Smooth muscle cell (in vitro differentiated cells): ENCODE measurements around the gene MT1H. TPM values are rescaled to one million over a fixed set of nuclear protein-coding genes. Genes with fewer than 3 reads are reported as not detected.

Source experiments
- DNase-seq: peaks from one replicate; lab custom pipeline; 2025; ENCODE audit not compliant: unreplicated experiment; lab: John Stamatoyannopoulos, UW
- H2AFZ ChIP-seq: fragments of 200-600 bp; sonication (generic); 2 replicates; pipeline ENCODE4 v1.6.0; 2016; ENCODE audit warnings: antibody characterized with exemption, low read depth, mild to moderate bottlenecking
- H3F3A ChIP-seq: fragments of 200-600 bp; sonication (generic); 2 replicates; pipeline ENCODE4 v1.6.0; 2017; ENCODE audit warnings: antibody characterized with exemption, low read depth
- H3K27ac ChIP-seq: fragments of 200-600 bp; sonication (generic); 2 replicates; pipeline ENCODE4 v1.5.1; 2016; ENCODE audit warnings: low read depth, mild to moderate bottlenecking
- H3K27me3 ChIP-seq: fragments of 200-600 bp; sonication (generic); 2 replicates; pipeline ENCODE4 v1.6.1; 2016; ENCODE audit warnings: low read depth, mild to moderate bottlenecking
- H3K36me3 ChIP-seq: fragments of 200-600 bp; sonication (generic); 2 replicates; pipeline ENCODE4 v1.5.1; 2016; ENCODE audit warnings: low read depth
- H3K4me1 ChIP-seq: fragments of 200-600 bp; sonication (generic); 2 replicates; pipeline ENCODE4 v1.5.1; 2016; ENCODE audit warnings: low read depth
- H3K4me2 ChIP-seq: fragments of 200-600 bp; sonication (generic); 2 replicates; pipeline ENCODE4 v1.6.0; 2016; ENCODE audit warnings: mild to moderate bottlenecking
- H3K4me3 ChIP-seq: fragments of 200-600 bp; sonication (generic); 2 replicates; pipeline ENCODE4 v1.5.1; 2016; ENCODE audit warnings: mild to moderate bottlenecking
- H3K79me2 ChIP-seq: fragments of 200-600 bp; sonication (generic); 2 replicates; pipeline ENCODE4 v1.6.0; 2016; ENCODE audit warnings: low read depth, mild to moderate bottlenecking
- H3K9ac ChIP-seq: fragments of 200-600 bp; sonication (generic); 2 replicates; pipeline ENCODE4 v1.6.0; 2016; ENCODE audit warnings: low read depth
- H3K9me3 ChIP-seq: fragments of 200-600 bp; sonication (generic); replicated peaks from 2 replicates; pipeline ENCODE4 v1.5.1; 2016; ENCODE audit warnings: low read depth
- H4K20me1 ChIP-seq: fragments of 200-600 bp; sonication (generic); 2 replicates; pipeline ENCODE4 v1.6.0; 2016; ENCODE audit warnings: low read depth
- CTCF ChIP-seq: fragments of 200-600 bp; sonication (generic); IDR thresholded peaks from 2 replicates; pipeline ENCODE4 v1.5.1; 2017; ENCODE audit warnings: borderline replicate concordance, mild to moderate bottlenecking, antibody characterized with exemption; ENCODE audit not compliant: insufficient read depth, poor library complexity, severe bottlenecking
- WGBS: methylation state at CpG from one replicate; pipeline ENCODE4 v1.1.7; 2016; ENCODE audit warnings: low lambda C conversion rate; 5-methylcytosine and 5-hydroxymethylcytosine counted together
- polyA plus RNA-seq: library from polyadenylated mRNA; unstranded; fragments of >200 nt; fragmentation: Nextera tagmentation; extraction: Ambion mirVana; gene quantifications from 2 replicates; pipeline ENCODE4 v1.2.1, GENCODE V29; 2016
- total RNA-seq: library from RNA; depleted of rRNA; stranded (reverse); fragments of >200 nt; gene quantifications from 2 replicates; pipeline ENCODE4 v1.2.3, GENCODE V29; 2014

MT1H gene
- total and polyA plus RNA-seq, 2 experiments from 2014 or later: not detected

GRCh38 chr16:56639045-56639444 is 30.6 kb upstream of the MT1H start:
- no peak overlapping the region for H3K4me2 ChIP-seq

DNA sequence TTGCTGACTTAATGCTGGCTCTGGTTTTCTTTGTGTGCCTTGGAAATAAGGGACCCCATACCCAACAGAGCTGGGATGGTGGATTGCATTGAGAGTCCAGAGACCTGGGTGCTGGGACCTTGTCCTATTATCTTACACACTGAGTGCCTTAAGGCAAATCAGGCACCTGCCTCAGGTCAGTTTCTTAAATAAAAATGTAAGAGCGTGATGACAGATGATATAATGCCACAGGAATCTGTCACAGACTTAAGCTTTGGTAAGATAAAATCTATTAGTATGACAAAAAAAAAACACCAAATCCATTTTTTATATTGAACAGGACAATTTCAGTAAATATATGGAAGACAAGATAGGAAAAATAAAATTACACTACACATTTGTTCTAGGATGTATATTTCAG is 29.5 kb upstream of the MT1H start:
- Histone ChIP-seq H3K27me3 (peaks cover 100% of the 10 kb centered on the region), H3K27ac (no peak overlapping the region), H3K36me3 (no peaks in the 10 kb centered on the region), H4K20me1 (no peaks in the 10 kb centered on the region), H3K4me1 (peaks cover 14% of the 10 kb centered on the region), H3K4me2 (no peak overlapping the region), H3F3A (no peaks in the 10 kb centered on the region), H3K4me3 (no peak overlapping the region), H3K9ac (no peak overlapping the region), H3K9me3 (no peaks in the 10 kb centered on the region), H2AFZ (no peak overlapping the region), H3K79me2 (no peaks in the 10 kb centered on the region)
- DNase-seq: no peak
- no peak for TF ChIP-seq CTCF
- 84% methylated on average over 1 of the region's 1 CpG for WGBS

More at GRCh38 chr16:56639045-56639444, 30.6 kb upstream of the MT1H start:
- no peaks in the 10 kb centered on the region for H4K20me1 ChIP-seq
- H3K27me3 ChIP-seq: peaks cover 100% of the 10 kb centered on the region
- H3K9ac ChIP-seq: no peak overlapping the region
- DNase-seq: no peak
- H3F3A ChIP-seq: no peaks in the 10 kb centered on the region
- peaks cover 16% of the 10 kb centered on the region for H3K4me1 ChIP-seq
- H2AFZ ChIP-seq: no peak overlapping the region
- H3K79me2 ChIP-seq: no peaks in the 10 kb centered on the region
- H3K9me3 ChIP-seq: no peaks in the 10 kb centered on the region
- H3K27ac ChIP-seq: no peak overlapping the region
- no peak for TF ChIP-seq CTCF
- H3K36me3 ChIP-seq: no peaks in the 10 kb centered on the region
- no peak overlapping the region for H3K4me3 ChIP-seq
- 65% methylated on average over 1 of the region's 1 CpG for WGBS

GRCh38 chr16:56641166-56641565 is 28.4 kb upstream of the MT1H start:
- H2AFZ ChIP-seq: no peak overlapping the region
- H3K4me1 ChIP-seq: peaks cover 10% of the 10 kb centered on the region
- 66% methylated on average over 2 of the region's 2 CpGs for WGBS
- no peak overlapping the region for H3K27ac ChIP-seq
- no peak overlapping the region for H3K4me2 ChIP-seq
- TF ChIP-seq CTCF: no peak
- no peaks in the 10 kb centered on the region for H3K36me3 ChIP-seq
- H4K20me1 ChIP-seq: no peaks in the 10 kb centered on the region
- peaks cover 100% of the 10 kb centered on the region for H3K27me3 ChIP-seq
- H3K9me3 ChIP-seq: no peaks in the 10 kb centered on the region
- H3K4me3 ChIP-seq: no peak overlapping the region
- DNase-seq: no peak
- H3K9ac ChIP-seq: no peak overlapping the region
- H3F3A ChIP-seq: no peaks in the 10 kb centered on the region
- H3K79me2 ChIP-seq: no peaks in the 10 kb centered on the region

- no peak overlapping the region for H3K27ac ChIP-seq
- TF ChIP-seq CTCF: no peak
- H3K9ac ChIP-seq: no peak overlapping the region
- H3K79me2 ChIP-seq: no peaks in the 10 kb centered on the region
- H3K4me3 ChIP-seq: peak overlapping the region; percentile 23
- no peaks in the 10 kb centered on the region for H3F3A ChIP-seq
- H3K36me3 ChIP-seq: no peaks in the 10 kb centered on the region
- DNase-seq: no peak
- peak overlapping the region; percentile 54 for H3K4me2 ChIP-seq
- H4K20me1 ChIP-seq: no peaks in the 10 kb centered on the region
- H3K9me3 ChIP-seq: no peaks in the 10 kb centered on the region
- peaks cover 100% of the 10 kb centered on the region for H3K27me3 ChIP-seq
- H3K4me1 ChIP-seq: peaks cover 5% of the 10 kb centered on the region
- 5% methylated on average over 42 of the region's 42 CpGs for WGBS
- no peak overlapping the region for H2AFZ ChIP-seq
These were observed 26.4 kb upstream of the MT1H start for GRCh38 chr16:56643080-56643778.
